HEK293 (cell line): ENCODE measurements around the gene PALD1.

Source experiments
- CTCF ChIA-PET: fragments of 350-600 bp; formaldehyde crosslinking; extraction: SDS; loops from one replicate; lab custom pipeline; 2021; ENCODE audit warnings: antibody characterized with exemption; lab: Yijun Ruan, JAX
- POLR2A ChIA-PET: fragments of 300-600 bp; formaldehyde crosslinking; extraction: SDS; loops from one replicate; lab custom pipeline; 2020; ENCODE audit warnings: antibody characterized with exemption, inconsistent platforms; lab: Yijun Ruan, JAX
- H3K27ac ChIP-seq: fragments of 200-500 bp; sonication (Bioruptor generic); 2 replicates; pipeline ENCODE4 v1.5.1; 2014; ENCODE audit warnings: low read depth, low read length, control low read depth, inconsistent platforms; ENCODE audit errors: extremely low read depth
- H3K36me3 ChIP-seq, 2 experiments: fragments of 200-500 bp in 1 of 2; sonication (Bioruptor generic) in 1 of 2; 1 replicate in 1 of 2; 2 replicates in 1 of 2; pipeline ENCODE4 v1.5.1; 2014 to 2017; ENCODE audit warnings: inconsistent platforms in 2 of 2, low read length in 2 of 2; ENCODE audit not compliant: control insufficient read depth in 2 of 2, insufficient read depth in 1 of 2
- H3K4me1 ChIP-seq: fragments of 200-500 bp; sonication (Bioruptor generic); 2 replicates; pipeline ENCODE4 v1.5.1; 2014; ENCODE audit warnings: mild to moderate bottlenecking, low read length, inconsistent platforms; ENCODE audit not compliant: control insufficient read depth, insufficient read depth
- H3K4me3 ChIP-seq: 2 replicates; pipeline ENCODE4 v1.5.1; 2011; ENCODE audit warnings: low read depth, mild to moderate bottlenecking, control low read depth, low read length, moderate library complexity
- H3K9me3 ChIP-seq: fragments of 200-500 bp; sonication (Bioruptor generic); 2 replicates; pipeline ENCODE4 v1.5.1; 2014; ENCODE audit warnings: low read depth, low read length, inconsistent platforms; ENCODE audit not compliant: control insufficient read depth, insufficient read depth
- BCL6B ChIP-seq: fragments of 450-650 bp; formaldehyde crosslinking; IDR thresholded peaks from 2 replicates; pipeline ENCODE4 v1.5.1; 2017; ENCODE audit warnings: missing biosample characterization, missing genetic modification characterization
- CTCF ChIP-seq: fragments of 450-650 bp; formaldehyde crosslinking; IDR thresholded peaks from 2 replicates; pipeline ENCODE4 v1.5.1; 2016; ENCODE audit warnings: missing biosample characterization, missing genetic modification characterization
- HOXD13 ChIP-seq: sonication (generic); formaldehyde crosslinking; IDR thresholded peaks from 2 replicates; pipeline ENCODE4 v1.8.0; 2022; ENCODE audit warnings: missing genetic modification reagents, borderline replicate concordance
- IKZF3 ChIP-seq: fragments of 450-650 bp; IDR thresholded peaks from 2 replicates; pipeline ENCODE4 v1.5.0; 2018; ENCODE audit warnings: missing biosample characterization, mild to moderate bottlenecking, missing genetic modification characterization, moderate library complexity
- KLF7 ChIP-seq: fragments of 450-650 bp; formaldehyde crosslinking; IDR thresholded peaks from 2 replicates; pipeline ENCODE4 v1.5.1; 2016; ENCODE audit warnings: missing biosample characterization, missing genetic modification characterization, borderline replicate concordance
- MEIS1 ChIP-seq: sonication (generic); formaldehyde crosslinking; IDR thresholded peaks from 2 replicates; pipeline ENCODE4 v1.8.1; 2022; ENCODE audit warnings: missing genetic modification reagents, mild to moderate bottlenecking, borderline replicate concordance
- SCRT1 ChIP-seq: fragments of 450-650 bp; formaldehyde crosslinking; IDR thresholded peaks from 2 replicates; pipeline ENCODE4 v1.5.1; 2016; ENCODE audit warnings: missing biosample characterization, missing genetic modification characterization, borderline replicate concordance
- SCRT2 ChIP-seq: fragments of 450-650 bp; formaldehyde crosslinking; IDR thresholded peaks from 2 replicates; pipeline ENCODE4 v1.5.1; 2016; ENCODE audit warnings: missing biosample characterization, missing genetic modification characterization
- YY2 ChIP-seq: fragments of 450-650 bp; formaldehyde crosslinking; IDR thresholded peaks from 2 replicates; pipeline ENCODE4 v1.5.1; 2016; ENCODE audit warnings: missing biosample characterization, missing genetic modification characterization
- ZBTB7A ChIP-seq: fragments of 450-650 bp; formaldehyde crosslinking; IDR thresholded peaks from 2 replicates; pipeline ENCODE4 v1.5.1; 2016; ENCODE audit warnings: low read depth, missing biosample characterization, missing genetic modification characterization
- ZEB2 ChIP-seq: fragments of 450-650 bp; formaldehyde crosslinking; IDR thresholded peaks from 2 replicates; pipeline ENCODE4 v1.5.1; 2016; ENCODE audit warnings: missing biosample characterization, missing genetic modification characterization
- ZFP41 ChIP-seq: fragments of 450-650 bp; formaldehyde crosslinking; IDR thresholded peaks from 2 replicates; pipeline ENCODE4 v1.5.1; 2016; ENCODE audit warnings: missing biosample characterization, missing genetic modification characterization, borderline replicate concordance
- ZIC2 ChIP-seq: fragments of 450-650 bp; formaldehyde crosslinking; IDR thresholded peaks from 2 replicates; pipeline ENCODE4 v1.5.1; 2016; ENCODE audit warnings: missing biosample characterization, missing genetic modification characterization
- ZNF132 ChIP-seq: fragments of 450-650 bp; formaldehyde crosslinking; IDR thresholded peaks from 2 replicates; pipeline ENCODE4 v1.5.1; 2017; ENCODE audit warnings: missing biosample characterization, missing genetic modification characterization, borderline replicate concordance
- ZNF157 ChIP-seq: fragments of 450-650 bp; formaldehyde crosslinking; IDR thresholded peaks from 2 replicates; pipeline ENCODE4 v1.5.1; 2016; ENCODE audit warnings: missing biosample characterization, missing genetic modification characterization
- ZNF16 ChIP-seq: fragments of 450-650 bp; formaldehyde crosslinking; IDR thresholded peaks from 2 replicates; pipeline ENCODE4 v1.5.1; 2016; ENCODE audit warnings: low read depth, missing biosample characterization, missing genetic modification characterization
- ZNF169 ChIP-seq: fragments of 450-650 bp; formaldehyde crosslinking; IDR thresholded peaks from 2 replicates; pipeline ENCODE4 v1.5.1; 2016; ENCODE audit warnings: missing biosample characterization, missing genetic modification characterization
- ZNF48 ChIP-seq: fragments of 450-650 bp; formaldehyde crosslinking; IDR thresholded peaks from 2 replicates; pipeline ENCODE4 v1.5.1; 2016; ENCODE audit warnings: missing biosample characterization, missing genetic modification characterization
- ZNF621 ChIP-seq: fragments of 450-650 bp; formaldehyde crosslinking; IDR thresholded peaks from 2 replicates; pipeline ENCODE4 v1.5.1; 2017; ENCODE audit warnings: missing biosample characterization, missing genetic modification characterization
- ZNF624 ChIP-seq: fragments of 450-650 bp; formaldehyde crosslinking; IDR thresholded peaks from 2 replicates; pipeline ENCODE4 v1.5.1; 2017; ENCODE audit warnings: missing biosample characterization, missing genetic modification characterization
- ZNF639 ChIP-seq: fragments of 450-650 bp; formaldehyde crosslinking; IDR thresholded peaks from 2 replicates; pipeline ENCODE4 v1.5.1; 2016; ENCODE audit warnings: missing biosample characterization, missing genetic modification characterization
- ZNF654 ChIP-seq: fragments of 450-650 bp; formaldehyde crosslinking; IDR thresholded peaks from 2 replicates; pipeline ENCODE4 v1.5.1; 2016; ENCODE audit warnings: low read depth, missing biosample characterization, missing genetic modification characterization
- ZNF660 ChIP-seq: fragments of 450-650 bp; IDR thresholded peaks from 2 replicates; pipeline ENCODE4 v1.5.1; 2018; ENCODE audit warnings: missing biosample characterization, mild to moderate bottlenecking, missing genetic modification characterization
- ZNF664 ChIP-seq: fragments of 450-650 bp; formaldehyde crosslinking; IDR thresholded peaks from 2 replicates; pipeline ENCODE4 v1.5.1; 2016; ENCODE audit warnings: missing biosample characterization, missing genetic modification characterization
- ZNF701 ChIP-seq: fragments of 450-650 bp; formaldehyde crosslinking; IDR thresholded peaks from 2 replicates; pipeline ENCODE4 v1.5.1; 2016; ENCODE audit warnings: missing biosample characterization, missing genetic modification characterization
- ZNF776 ChIP-seq: fragments of 450-650 bp; formaldehyde crosslinking; IDR thresholded peaks from 2 replicates; pipeline ENCODE4 v1.5.0; 2017; ENCODE audit warnings: missing biosample characterization, missing genetic modification characterization, borderline replicate concordance
- ZNF777 ChIP-seq: fragments of 450-650 bp; formaldehyde crosslinking; IDR thresholded peaks from 2 replicates; pipeline ENCODE4 v1.5.1; 2017; ENCODE audit warnings: missing biosample characterization, missing genetic modification characterization, borderline replicate concordance
- ZSCAN30 ChIP-seq: fragments of 450-650 bp; IDR thresholded peaks from 2 replicates; pipeline ENCODE4 v1.5.1; 2018; ENCODE audit warnings: missing biosample characterization, mild to moderate bottlenecking, missing genetic modification characterization, moderate library complexity

Gene PALD1

GRCh38 chr10:70549351-70549961 is 70.9 kb downstream of the PALD1 start:
- no peak overlapping the region for H3K4me3 ChIP-seq
- POLR2A ChIA-PET, result no interaction called here
- 0 out of 2 replicates have a peak, but pooled peaks cover 2% of the 10 kb centered on the region for H3K4me1 ChIP-seq
- no peaks in the 10 kb centered on the region for H3K9me3 ChIP-seq
- CTCF ChIA-PET, result interaction anchor here (0.5 to 4.3 kb wide), 43 partner anchors 11 to 763 kb away, joined by 3 to 35 read pairs (median 3); partner anchors contain the start of gene ADAMTS14
- peaks cover 0 to 37% of the 10 kb centered on the region in 2 experiments; a peak in 2 of 3 replicates for H3K36me3 ChIP-seq
- TF ChIP-seq ZNF169 (tag by site-specific recombination) (no peak), HOXD13 (CRISPR knock-in tag) (no peak), SCRT1 (tag by site-specific recombination) (0 out of 2 replicates have a peak, but pooled peaks have one; percentile 61), ZEB2 (tag by site-specific recombination) (no peak), ZNF132 (tag by site-specific recombination) (no peak), SCRT2 (tag by site-specific recombination) (peak; percentile 83), ZNF777 (no peak), ZBTB7A (tag by site-specific recombination) (0 out of 2 replicates have a peak, but pooled peaks have one; percentile 24), ZNF664 (no peak), ZFP41 (tag by site-specific recombination) (no peak), ZNF701 (tag by site-specific recombination) (no peak), CTCF (tag by site-specific recombination) (no peak), ZNF48 (tag by site-specific recombination) (no peak), MEIS1 (CRISPR knock-in tag) (no peak), ZNF776 (tag by site-specific recombination) (no peak), BCL6B (tag by site-specific recombination) (no peak), ZIC2 (tag by site-specific recombination) (no peak)
- no peak overlapping the region for H3K27ac ChIP-seq

- Histone ChIP-seq H3K9me3 (no peaks in the 10 kb centered on the region), H3K36me3 (peaks cover 0 to 37% of the 10 kb centered on the region in 2 experiments; a peak in 2 of 3 replicates), H3K27ac (no peak overlapping the region), H3K4me3 (no peak overlapping the region), H3K4me1 (0 out of 2 replicates have a peak, but pooled peaks cover 2% of the 10 kb centered on the region)
- CTCF ChIA-PET, result interaction anchor here (0.6 to 4.3 kb wide), 42 partner anchors 10 to 762 kb away, joined by 3 to 35 read pairs (median 3); no protein-coding TSS in a partner anchor
- POLR2A ChIA-PET, result no interaction called here
- TF ChIP-seq ZNF16 (tag by site-specific recombination) (no peak), ZNF157 (no peak), ZNF660 (tag by site-specific recombination) (peak; percentile 48; the same call in 1 of the 2 replicates), ZSCAN30 (tag by site-specific recombination) (no peak), ZNF621 (tag by site-specific recombination) (no peak), ZNF624 (no peak), ZNF639 (tag by site-specific recombination) (no peak), YY2 (tag by site-specific recombination) (no peak), KLF7 (tag by site-specific recombination) (no peak), BCL6B (tag by site-specific recombination) (no peak), MEIS1 (CRISPR knock-in tag) (no peak), IKZF3 (tag by site-specific recombination) (no peak), ZNF654 (tag by site-specific recombination) (peak; percentile 82)
Measured at GRCh38 chr10:70549962-70550458, 71.4 kb downstream of the PALD1 start.
